ENCODE measurements around the gene TUBA4B. TPM values are rescaled to one million over a fixed set of nuclear protein-coding genes. Genes with fewer than 3 reads are reported as not detected.

Gene TUBA4B
- total RNA-seq, 2 experiments from 2014 or later = not detected

- ChIA-PET POLR2A (interaction anchor here (0.6 to 1.1 kb wide), 2 partner anchors 11 to 834 kb away, joined by 3 read pairs; no protein-coding TSS in a partner anchor), CTCF (ENCODE audit: unreplicated experiment) (no interaction called here)
- Histone ChIP-seq H3K9me2 (ENCODE audit: insufficient read depth, low read length) (no peaks in the 10 kb centered on the region), H3K4me2 (ENCODE audit: low read length) (no peak overlapping the region), H3K9me3 (ENCODE audit: low read length) (no peaks in the 10 kb centered on the region), H2AFZ (ENCODE audit: low read length) (no peak overlapping the region), H3K79me2 (ENCODE audit: insufficient read depth, low read depth, low read length) (no peaks in the 10 kb centered on the region), H4K20me1 (ENCODE audit: insufficient read depth, low read length) (no peaks in the 10 kb centered on the region), H3K27ac (ENCODE audit: low read depth, low read length, poor library complexity, severe bottlenecking) (no peak overlapping the region), H3K4me3 (ENCODE audit: low read depth, low read length, poor library complexity, severe bottlenecking) (no peak overlapping the region), H3K36me3 (ENCODE audit: insufficient read depth, low read length) (no peaks in the 10 kb centered on the region), H3K4me1 (ENCODE audit: insufficient read depth, low read length, poor library complexity, severe bottlenecking) (no peaks in the 10 kb centered on the region)
- DNase-seq (ENCODE audit: low spot score) = no peak
- intact Hi-C loops (cut with micrococcal nuclease; ENCODE audit: unreplicated experiment) = no loop called here
- TF ChIP-seq EZH2phosphoT487 (IDR thresholded peaks at IDR 0.05; ENCODE audit: borderline replicate concordance, low read depth, low read length) (no peak), CTCF (conservative IDR thresholded peaks at IDR 0.05; ENCODE audit: low read length) (no peak)
- no TSS peak for BruUV-seq (replicated peaks)
Measured at GRCh38 chr2:219314804-219315468, 61.9 kb downstream of the TUBA4B start.

Small RNAs within 50 kb of the gene (microRNA-seq; reads per million reads assigned to microRNA genes)
- gene MIR153-1 (ENCODE audit: borderline replicate concordance) = not detected

Small RNAs within 50 kb of the gene (small RNA-seq; reads per million reads assigned to genes)
- not detected for gene MIR153-1

Other genes starting within 250 kb of the TUBA4B start
- not detected in 2 replicates for gene CFAP65, start 211.7 kb upstream of the TUBA4B start, total RNA-seq (2014; rRNA removed; shearing (Covaris generic))
- not detected in 2 replicates for gene CFAP65, start 211.7 kb upstream of the TUBA4B start, total RNA-seq (2022)
- not detected in 2 replicates for gene IHH, start 192.3 kb upstream of the TUBA4B start, total RNA-seq (2014; rRNA removed; shearing (Covaris generic))
- gene IHH, start 192.3 kb upstream of the TUBA4B start, total RNA-seq (2022) = not detected in 2 replicates
- 12.7 and 14.9 TPM in 2 replicates for gene NHEJ1, start 92.4 kb upstream of the TUBA4B start, total RNA-seq (2014; rRNA removed; shearing (Covaris generic))
- 12.3 and 14.3 TPM in 2 replicates for gene NHEJ1, start 92.4 kb upstream of the TUBA4B start, total RNA-seq (2022)
- gene SLC23A3, start 83.2 kb upstream of the TUBA4B start, total RNA-seq (2014; rRNA removed; shearing (Covaris generic)) = 2.7 and 4.0 TPM in 2 replicates
- 3.1 and 6.7 TPM in 2 replicates for gene SLC23A3, start 83.2 kb upstream of the TUBA4B start, total RNA-seq (2022)
- gene CNPPD1, start 76.3 kb upstream of the TUBA4B start, total RNA-seq (2014; rRNA removed; shearing (Covaris generic)) = 39.2 and 40.1 TPM in 2 replicates
- 67.5 and 68.2 TPM in 2 replicates for gene CNPPD1, start 76.3 kb upstream of the TUBA4B start, total RNA-seq (2022)
- gene RETREG2, start 75.0 kb upstream of the TUBA4B start, total RNA-seq (2014; rRNA removed; shearing (Covaris generic)) = 44.9 and 59.1 TPM in 2 replicates
- gene RETREG2, start 75.0 kb upstream of the TUBA4B start, total RNA-seq (2022) = 74.6 and 88.2 TPM in 2 replicates
- gene ZFAND2B, start 46.5 kb upstream of the TUBA4B start, total RNA-seq (2014; rRNA removed; shearing (Covaris generic)) = 42.4 and 51.6 TPM in 2 replicates
- 35.3 and 35.9 TPM in 2 replicates for gene ZFAND2B, start 46.5 kb upstream of the TUBA4B start, total RNA-seq (2022)
- gene ABCB6, start 34.3 kb upstream of the TUBA4B start, total RNA-seq (2014; rRNA removed; shearing (Covaris generic)) = 4.0 and 6.4 TPM in 2 replicates
- gene ABCB6, start 34.3 kb upstream of the TUBA4B start, total RNA-seq (2022) = 8.4 and 10.2 TPM in 2 replicates
- 22.2 and 27.7 TPM in 2 replicates for gene ATG9A, start 23.6 kb upstream of the TUBA4B start, total RNA-seq (2014; rRNA removed; shearing (Covaris generic))
- 23.4 and 27.3 TPM in 2 replicates for gene ATG9A, start 23.6 kb upstream of the TUBA4B start, total RNA-seq (2022)
- gene ANKZF1, start 23.4 kb upstream of the TUBA4B start, total RNA-seq (2014; rRNA removed; shearing (Covaris generic)) = 57.8 and 91.0 TPM in 2 replicates
- 73.2 and 82.4 TPM in 2 replicates for gene ANKZF1, start 23.4 kb upstream of the TUBA4B start, total RNA-seq (2022)
- gene GLB1L, start 7.8 kb upstream of the TUBA4B start, total RNA-seq (2014; rRNA removed; shearing (Covaris generic)) = 2.7 and 8.6 TPM in 2 replicates
- 6.4 and 6.9 TPM in 2 replicates for gene GLB1L, start 7.8 kb upstream of the TUBA4B start, total RNA-seq (2022)
- gene STK16, start 7.8 kb upstream of the TUBA4B start, total RNA-seq (2014; rRNA removed; shearing (Covaris generic)) = 19.6 and 23.4 TPM in 2 replicates
- 39.5 and 42.8 TPM in 2 replicates for gene STK16, start 7.8 kb upstream of the TUBA4B start, total RNA-seq (2022)
- 62.8 and 96.0 TPM in 2 replicates for gene TUBA4A, start 675 bp downstream of the TUBA4B start, total RNA-seq (2014; rRNA removed; shearing (Covaris generic))
- 181 and 186 TPM in 2 replicates for gene TUBA4A, start 675 bp downstream of the TUBA4B start, total RNA-seq (2022)
- 49.9 and 53.0 TPM in 2 replicates for gene DNAJB2, start 26.1 kb downstream of the TUBA4B start, total RNA-seq (2014; rRNA removed; shearing (Covaris generic))
- 55.3 and 58.7 TPM in 2 replicates for gene DNAJB2, start 26.1 kb downstream of the TUBA4B start, total RNA-seq (2022)
- gene PTPRN, start 56.2 kb downstream of the TUBA4B start, total RNA-seq (2014; rRNA removed; shearing (Covaris generic)) = not detected in 2 replicates
- not detected in 2 replicates for gene PTPRN, start 56.2 kb downstream of the TUBA4B start, total RNA-seq (2022)
- gene RESP18, start 79.5 kb downstream of the TUBA4B start, total RNA-seq (2014; rRNA removed; shearing (Covaris generic)) = not detected in 2 replicates
- gene RESP18, start 79.5 kb downstream of the TUBA4B start, total RNA-seq (2022) = not detected in 2 replicates
- 39.3 and 40.5 TPM in 2 replicates for gene DNPEP, start 134.7 kb downstream of the TUBA4B start, total RNA-seq (2014; rRNA removed; shearing (Covaris generic))
- gene DNPEP, start 134.7 kb downstream of the TUBA4B start, total RNA-seq (2022) = 54.2 and 63.6 TPM in 2 replicates
- gene DES, start 165.1 kb downstream of the TUBA4B start, total RNA-seq (2014; rRNA removed; shearing (Covaris generic)) = not detected in 2 replicates
- gene DES, start 165.1 kb downstream of the TUBA4B start, total RNA-seq (2022) = not detected in 2 replicates
- gene SPEG, start 181.6 kb downstream of the TUBA4B start, total RNA-seq (2014; rRNA removed; shearing (Covaris generic)) = 0.13 TPM in 1 of 2 replicates, not detected in the other
- 0.35 and 0.46 TPM in 2 replicates for gene SPEG, start 181.6 kb downstream of the TUBA4B start, total RNA-seq (2022)
- 22.3 and 28.4 TPM in 2 replicates for gene GMPPA, start 245.6 kb downstream of the TUBA4B start, total RNA-seq (2014; rRNA removed; shearing (Covaris generic))
- 42.9 and 46.4 TPM in 2 replicates for gene GMPPA, start 245.6 kb downstream of the TUBA4B start, total RNA-seq (2022)